Neural progenitor cell (in vitro differentiated cells): ENCODE data around the gene OGDH. TPM values are rescaled to one million over a fixed set of nuclear protein-coding genes. Genes with fewer than 3 reads are reported as not detected.

Experiments
- DNase-seq: peaks from one replicate; pipeline ENCODE4 v3.0.0-alpha.2; 2016; ENCODE audit warnings: low spot score
- H2AFZ ChIP-seq: fragments of 200-600 bp; sonication (generic); replicated peaks from 2 replicates; pipeline ENCODE4 v1.6.1; 2016; ENCODE audit warnings: antibody characterized with exemption
- H3F3A ChIP-seq: fragments of 200-600 bp; sonication (generic); 2 replicates; pipeline ENCODE4 v1.6.1; 2016; ENCODE audit warnings: antibody characterized with exemption, low read depth
- H3K27ac ChIP-seq: fragments of 200-600 bp; sonication (generic); 2 replicates; pipeline ENCODE4 v1.5.1; 2016; ENCODE audit warnings: mild to moderate bottlenecking
- H3K27me3 ChIP-seq: fragments of 200-600 bp; sonication (generic); 2 replicates; pipeline ENCODE4 v1.6.1; 2016; ENCODE audit warnings: mild to moderate bottlenecking, moderate library complexity
- H3K36me3 ChIP-seq: fragments of 200-600 bp; sonication (generic); 2 replicates; pipeline ENCODE4 v1.5.1; 2016
- H3K4me1 ChIP-seq: fragments of 200-600 bp; sonication (generic); 2 replicates; pipeline ENCODE4 v1.6.1; 2016; ENCODE audit warnings: mixed run types
- H3K4me2 ChIP-seq: fragments of 200-600 bp; sonication (generic); 2 replicates; pipeline ENCODE4 v1.6.1; 2016
- H3K4me3 ChIP-seq: fragments of 200-600 bp; sonication (generic); 2 replicates; pipeline ENCODE4 v1.5.1; 2016
- H3K79me2 ChIP-seq: fragments of 200-600 bp; sonication (generic); 2 replicates; pipeline ENCODE4 v1.6.1; 2016; ENCODE audit warnings: low read depth
- H3K9ac ChIP-seq: fragments of 200-600 bp; sonication (generic); 2 replicates; pipeline ENCODE4 v1.6.1; 2016
- H3K9me3 ChIP-seq: fragments of 200-600 bp; sonication (generic); 2 replicates; pipeline ENCODE4 v1.5.1; 2016; ENCODE audit warnings: low read depth
- H4K20me1 ChIP-seq: fragments of 200-600 bp; sonication (generic); 2 replicates; pipeline ENCODE4 v1.6.1; 2016; ENCODE audit warnings: low read depth
- H3K27ac Mint-ChIP-seq: 3 replicates; pipeline ENCODE4 v1.8.0; 2021; ENCODE audit warnings: mixed read lengths
- H3K27me3 Mint-ChIP-seq: 2 replicates; pipeline ENCODE4 v1.8.0; 2022; ENCODE audit warnings: low read depth, mild to moderate bottlenecking, inconsistent platforms, moderate library complexity, mixed read lengths; ENCODE audit not compliant: insufficient read depth
- H3K36me3 Mint-ChIP-seq: 3 replicates; pipeline ENCODE4 v1.8.0; 2021; ENCODE audit warnings: mixed read lengths
- H3K4me1 Mint-ChIP-seq: 3 replicates; pipeline ENCODE4 v1.8.0; 2021; ENCODE audit warnings: mixed read lengths
- H3K4me3 Mint-ChIP-seq: 3 replicates; pipeline ENCODE4 v1.8.0; 2021; ENCODE audit warnings: mild to moderate bottlenecking, moderate library complexity, mixed read lengths
- H3K9me3 Mint-ChIP-seq: 3 replicates; pipeline ENCODE4 v1.8.0; 2020; ENCODE audit warnings: mixed read lengths
- EZH2 ChIP-seq: fragments of 200-600 bp; sonication (generic); IDR thresholded peaks from 2 replicates; pipeline ENCODE4 v1.6.1; 2017; ENCODE audit warnings: antibody characterized with exemption, mild to moderate bottlenecking, moderate library complexity
- EZH2phosphoT487 ChIP-seq: fragments of 200-600 bp; sonication (generic); IDR thresholded peaks from 2 replicates; pipeline ENCODE4 v1.6.1; 2017; ENCODE audit warnings: antibody characterized with exemption
- total RNA-seq: library from RNA; depleted of rRNA; stranded (reverse); fragments of >200 nt; gene quantifications from 2 replicates; pipeline ENCODE4 v1.2.3, GENCODE V29; 2015; ENCODE audit warnings: low replicate concordance
- TF ChIP-seq, protein P1 (sequence below): fragments of 200-600 bp; sonication (generic); IDR thresholded peaks from 2 replicates; pipeline ENCODE4 v1.5.1; 2017; ENCODE audit warnings: antibody characterized with exemption, mild to moderate bottlenecking

Gene OGDH
- total RNA-seq, 1 donor from 2014 or later: 25.2 TPM

DNA sequence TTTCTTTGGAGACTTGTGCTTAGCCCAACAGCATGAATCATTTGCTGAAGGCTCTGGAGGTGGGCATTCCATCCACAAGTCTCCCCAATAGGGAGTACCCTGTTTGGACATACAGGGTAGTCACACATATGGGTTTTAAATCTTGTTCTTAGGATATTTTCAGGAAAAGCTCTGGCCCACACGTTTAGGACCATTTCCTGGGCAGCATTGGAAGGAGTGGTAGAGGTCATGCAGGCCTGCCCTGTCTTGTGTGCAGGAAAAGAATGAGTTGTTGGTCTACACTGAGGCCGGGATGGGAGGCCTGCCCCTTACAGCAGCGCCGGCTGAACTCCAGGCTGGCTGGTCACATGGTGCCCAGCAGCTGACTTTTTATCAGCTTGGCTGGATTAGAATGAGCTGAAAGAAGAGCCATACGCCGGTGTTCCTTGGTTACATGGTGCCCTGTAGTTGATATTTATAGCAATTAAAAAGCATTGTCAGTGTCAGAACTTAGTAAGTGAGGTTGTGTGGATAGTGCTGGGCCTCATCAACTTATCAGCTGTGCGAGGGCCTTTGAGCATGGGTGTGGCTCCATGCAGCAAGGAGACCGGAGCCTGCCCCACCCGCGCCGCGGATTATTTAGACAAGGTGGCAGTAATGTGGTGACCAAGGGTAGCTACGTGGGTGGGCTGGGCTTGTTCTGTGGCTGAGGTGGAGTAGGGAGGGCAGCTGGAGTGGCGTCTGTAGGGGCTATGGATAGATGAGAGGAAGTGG lies 28.6 kb downstream of the OGDH start:
- Histone ChIP-seq H3K36me3 (no peaks in the 10 kb centered on the region), H3K9me3 (no peaks in the 10 kb centered on the region), H3K4me1 (peaks cover 7% of the 10 kb centered on the region), H3K79me2 (no peaks in the 10 kb centered on the region), H3F3A (peaks cover 2% of the 10 kb centered on the region), H2AFZ (no peak overlapping the region), H3K4me3 (no peak overlapping the region), H4K20me1 (peaks cover 11% of the 10 kb centered on the region), H3K9ac (no peak overlapping the region), H3K27me3 (no peaks in the 10 kb centered on the region), H3K27ac (no peak overlapping the region), H3K4me2 (no peak overlapping the region)
- Mint-ChIP-seq H3K4me3 (no peak overlapping the region), H3K27ac (no peak overlapping the region), H3K27me3 (peaks cover 2% of the 10 kb centered on the region), H3K4me1 (peaks cover 46% of the 10 kb centered on the region), H3K36me3 (peaks cover 13% of the 10 kb centered on the region), H3K9me3 (no peaks in the 10 kb centered on the region)
- DNase-seq: no peak
- TF ChIP-seq EZH2phosphoT487 (no peak), EZH2 (no peak)
- TF ChIP-seq, protein P1, sequence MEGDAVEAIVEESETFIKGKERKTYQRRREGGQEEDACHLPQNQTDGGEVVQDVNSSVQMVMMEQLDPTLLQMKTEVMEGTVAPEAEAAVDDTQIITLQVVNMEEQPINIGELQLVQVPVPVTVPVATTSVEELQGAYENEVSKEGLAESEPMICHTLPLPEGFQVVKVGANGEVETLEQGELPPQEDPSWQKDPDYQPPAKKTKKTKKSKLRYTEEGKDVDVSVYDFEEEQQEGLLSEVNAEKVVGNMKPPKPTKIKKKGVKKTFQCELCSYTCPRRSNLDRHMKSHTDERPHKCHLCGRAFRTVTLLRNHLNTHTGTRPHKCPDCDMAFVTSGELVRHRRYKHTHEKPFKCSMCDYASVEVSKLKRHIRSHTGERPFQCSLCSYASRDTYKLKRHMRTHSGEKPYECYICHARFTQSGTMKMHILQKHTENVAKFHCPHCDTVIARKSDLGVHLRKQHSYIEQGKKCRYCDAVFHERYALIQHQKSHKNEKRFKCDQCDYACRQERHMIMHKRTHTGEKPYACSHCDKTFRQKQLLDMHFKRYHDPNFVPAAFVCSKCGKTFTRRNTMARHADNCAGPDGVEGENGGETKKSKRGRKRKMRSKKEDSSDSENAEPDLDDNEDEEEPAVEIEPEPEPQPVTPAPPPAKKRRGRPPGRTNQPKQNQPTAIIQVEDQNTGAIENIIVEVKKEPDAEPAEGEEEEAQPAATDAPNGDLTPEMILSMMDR: no peak

DNA sequence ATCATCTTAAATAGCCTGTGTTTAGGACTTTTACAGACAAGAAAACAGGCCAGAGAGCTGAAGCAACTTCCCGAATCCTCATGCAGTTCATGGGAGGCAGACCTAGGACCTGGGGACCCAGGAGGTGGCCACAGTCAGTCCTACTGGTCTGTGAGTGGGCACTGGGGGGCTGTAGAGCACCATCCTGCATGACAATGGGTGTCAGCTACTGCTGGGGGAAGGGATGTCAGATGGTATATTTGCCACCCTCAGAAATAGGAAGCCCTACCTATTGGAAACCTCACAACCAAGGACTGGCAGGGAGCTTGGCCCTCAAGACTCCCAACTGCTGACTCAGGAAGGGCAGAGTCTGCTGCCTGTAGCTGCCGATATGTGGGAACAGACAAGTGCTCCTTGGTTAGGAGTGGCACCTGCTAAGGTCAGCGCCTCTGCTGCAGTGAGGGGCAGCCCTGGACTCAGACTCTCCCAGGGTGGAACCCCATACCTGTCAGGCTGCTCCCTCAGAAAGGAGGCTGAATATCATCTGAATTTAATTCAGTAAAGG lies 29.7 kb downstream of the OGDH start:
- Histone ChIP-seq H3K36me3 (no peaks in the 10 kb centered on the region), H3K79me2 (no peaks in the 10 kb centered on the region), H3F3A (peaks cover 2% of the 10 kb centered on the region), H3K27ac (no peak overlapping the region), H3K4me2 (no peak overlapping the region), H3K27me3 (no peaks in the 10 kb centered on the region), H3K9me3 (no peaks in the 10 kb centered on the region), H3K9ac (no peak overlapping the region), H4K20me1 (peaks cover 8% of the 10 kb centered on the region), H3K4me3 (no peak overlapping the region), H3K4me1 (peaks cover 4% of the 10 kb centered on the region), H2AFZ (no peak overlapping the region)
- Mint-ChIP-seq H3K27ac (no peak overlapping the region), H3K4me1 (peaks cover 42% of the 10 kb centered on the region), H3K9me3 (no peaks in the 10 kb centered on the region), H3K36me3 (peaks cover 12% of the 10 kb centered on the region), H3K27me3 (peaks cover 5% of the 10 kb centered on the region), H3K4me3 (no peak overlapping the region)
- no peak for DNase-seq
- TF ChIP-seq, protein P1: no peak
- TF ChIP-seq EZH2phosphoT487 (no peak), EZH2 (no peak)

DNA sequence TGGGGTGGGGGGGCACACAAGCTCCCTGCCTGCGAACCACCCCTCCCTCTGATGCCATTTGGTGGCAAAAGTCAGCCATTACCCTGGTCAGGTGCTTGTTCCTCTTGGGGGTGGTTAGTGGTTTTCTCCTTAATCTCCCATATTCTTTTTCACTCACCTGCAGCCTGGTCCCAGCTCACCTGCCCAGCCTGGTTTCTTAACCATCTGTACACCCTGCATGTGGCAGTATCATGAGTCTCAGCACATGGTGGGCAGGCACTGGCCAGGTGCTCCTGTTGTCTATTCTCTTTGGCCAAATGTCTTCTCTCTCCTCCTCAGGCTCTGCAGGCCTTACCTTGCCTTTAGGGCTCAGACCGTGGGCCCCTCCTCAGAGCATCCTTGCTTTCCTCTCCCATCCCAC lies 30.5 kb downstream of the OGDH start:
- Histone ChIP-seq H3K4me3 (no peak overlapping the region), H3K4me2 (no peak overlapping the region), H3K79me2 (no peaks in the 10 kb centered on the region), H3K36me3 (no peaks in the 10 kb centered on the region), H3K9ac (no peak overlapping the region), H3K9me3 (no peaks in the 10 kb centered on the region), H2AFZ (no peak overlapping the region), H3K27ac (no peak overlapping the region), H3K27me3 (no peaks in the 10 kb centered on the region), H3K4me1 (no peaks in the 10 kb centered on the region), H4K20me1 (peaks cover 8% of the 10 kb centered on the region), H3F3A (no peaks in the 10 kb centered on the region)
- no peak overlapping the region for H3K27ac Mint-ChIP-seq
- no peaks in the 10 kb centered on the region for H3K9me3 Mint-ChIP-seq
- no peak overlapping the region for H3K4me3 Mint-ChIP-seq
- H3K4me1 Mint-ChIP-seq: peaks cover 34% of the 10 kb centered on the region
- H3K27me3 Mint-ChIP-seq: peaks cover 5% of the 10 kb centered on the region
- no peak for TF ChIP-seq EZH2phosphoT487
- no peak for TF ChIP-seq EZH2
- H3K36me3 Mint-ChIP-seq: peaks cover 10% of the 10 kb centered on the region
- DNase-seq: no peak
